ENCODE data around the gene UBE2D2.

DNA sequence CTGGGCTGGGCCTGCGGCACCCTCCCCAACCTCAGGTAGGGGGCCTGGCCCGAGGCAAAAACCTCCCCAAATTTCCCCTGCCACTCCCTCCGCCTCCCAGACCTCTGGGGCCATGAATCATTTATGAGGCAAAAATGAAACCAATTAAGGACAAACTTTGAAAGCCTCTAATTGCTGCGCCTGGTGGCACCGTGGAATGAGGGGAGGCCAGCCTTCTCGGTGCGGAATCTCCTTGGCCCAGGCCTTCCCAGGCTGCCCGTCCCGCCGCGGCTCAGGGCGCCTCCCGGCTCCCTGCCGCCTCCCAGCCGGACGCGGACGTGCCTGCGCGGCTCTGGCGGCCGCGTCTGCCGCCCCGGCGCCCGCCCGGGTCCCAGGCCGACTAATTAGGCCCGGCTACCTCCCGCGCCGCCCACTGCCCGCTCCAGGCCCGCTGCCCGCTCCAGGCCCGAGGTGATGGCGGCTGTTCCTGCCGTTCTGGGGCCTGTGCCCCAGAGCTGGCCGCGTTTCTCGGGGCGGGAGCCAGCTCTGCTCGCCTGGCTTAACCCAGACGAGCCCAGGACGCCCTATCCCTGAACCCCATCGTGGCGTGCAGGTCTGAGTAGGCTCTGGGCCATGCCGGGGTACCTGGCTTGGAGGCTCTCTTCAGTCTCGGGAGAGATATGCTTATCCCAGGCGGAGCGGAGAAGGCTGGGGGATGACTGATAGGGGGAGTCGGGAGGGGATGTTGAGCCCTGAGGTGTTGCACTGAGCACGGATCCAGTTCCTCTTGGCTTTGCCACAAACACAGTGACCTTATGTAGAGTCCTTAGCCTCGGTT, 107.1 kb downstream of the UBE2D2 start:
- TF ChIP-seq YY1 (IDR thresholded peaks at IDR 0.05; ENCODE audit: insufficient read depth, insufficient read length) = no peak
- no peak for TF ChIP-seq ZNF274 (IDR thresholded peaks at IDR 0.05; ENCODE audit: low read depth, low read length)
